GM15510 (cell line): ENCODE data around the gene AP5Z1.

ENCODE experiments used
- POLR2A ChIP-seq: IDR thresholded peaks from 3 replicates; pipeline ENCODE4 v1.6.1; 2011; ENCODE audit warnings: borderline replicate concordance; ENCODE audit not compliant: insufficient read length; ENCODE audit errors: extremely low read depth

Gene AP5Z1

GRCh38 chr7:4788627-4789189, 13.3 kb downstream of the AP5Z1 start:
- TF ChIP-seq POLR2A: no peak

GRCh38 chr7:4789194-4790077, 14.0 kb downstream of the AP5Z1 start:
- TF ChIP-seq POLR2A: no peak

- TF ChIP-seq POLR2A: no peak
Measured at GRCh38 chr7:4790078-4790465, 14.6 kb downstream of the AP5Z1 start.

GRCh38 chr7:4790516-4790991, 15.1 kb downstream of the AP5Z1 start:
- TF ChIP-seq POLR2A: no peak

GRCh38 chr7:4791101-4791737, 15.8 kb downstream of the AP5Z1 start:
- no peak for TF ChIP-seq POLR2A

GRCh38 chr7:4791738-4792536, 16.5 kb downstream of the AP5Z1 start:
- no peak for TF ChIP-seq POLR2A

GRCh38 chr7:4792537-4793126, 17.2 kb downstream of the AP5Z1 start:
- no peak for TF ChIP-seq POLR2A

- no peak for TF ChIP-seq POLR2A
Measured at GRCh38 chr7:4794591-4795350, 19.3 kb downstream of the AP5Z1 start.

- no peak for TF ChIP-seq POLR2A
Measured at GRCh38 chr7:4796453-4796852, 21.0 kb downstream of the AP5Z1 start.

GRCh38 chr7:4797858-4798705, 22.7 kb downstream of the AP5Z1 start:
- TF ChIP-seq POLR2A: no peak

GRCh38 chr7:4798706-4799235, 23.3 kb downstream of the AP5Z1 start:
- no peak for TF ChIP-seq POLR2A

GRCh38 chr7:4799508-4800268, 24.3 kb downstream of the AP5Z1 start:
- no peak for TF ChIP-seq POLR2A
